Ureter (tissue), 1 donor: ENCODE data around the gene VAMP3. TPM values are rescaled to one million over a fixed set of nuclear protein-coding genes. Genes with fewer than 3 reads are reported as not detected.

Experiments used
- DNase-seq: peaks from one replicate; pipeline ENCODE4 v3.0.0-alpha.2; 2020; ENCODE audit warnings: low spot score
- total RNA-seq: library from RNA; stranded (reverse); gene quantifications from one replicate; pipeline ENCODE4 v1.2.4, GENCODE V29; 2023
- donor health status: DM: yes; HTN: yes; CAD: no.

Gene VAMP3, protein sequence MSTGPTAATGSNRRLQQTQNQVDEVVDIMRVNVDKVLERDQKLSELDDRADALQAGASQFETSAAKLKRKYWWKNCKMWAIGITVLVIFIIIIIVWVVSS
- total RNA-seq, result 113 TPM

DNA sequence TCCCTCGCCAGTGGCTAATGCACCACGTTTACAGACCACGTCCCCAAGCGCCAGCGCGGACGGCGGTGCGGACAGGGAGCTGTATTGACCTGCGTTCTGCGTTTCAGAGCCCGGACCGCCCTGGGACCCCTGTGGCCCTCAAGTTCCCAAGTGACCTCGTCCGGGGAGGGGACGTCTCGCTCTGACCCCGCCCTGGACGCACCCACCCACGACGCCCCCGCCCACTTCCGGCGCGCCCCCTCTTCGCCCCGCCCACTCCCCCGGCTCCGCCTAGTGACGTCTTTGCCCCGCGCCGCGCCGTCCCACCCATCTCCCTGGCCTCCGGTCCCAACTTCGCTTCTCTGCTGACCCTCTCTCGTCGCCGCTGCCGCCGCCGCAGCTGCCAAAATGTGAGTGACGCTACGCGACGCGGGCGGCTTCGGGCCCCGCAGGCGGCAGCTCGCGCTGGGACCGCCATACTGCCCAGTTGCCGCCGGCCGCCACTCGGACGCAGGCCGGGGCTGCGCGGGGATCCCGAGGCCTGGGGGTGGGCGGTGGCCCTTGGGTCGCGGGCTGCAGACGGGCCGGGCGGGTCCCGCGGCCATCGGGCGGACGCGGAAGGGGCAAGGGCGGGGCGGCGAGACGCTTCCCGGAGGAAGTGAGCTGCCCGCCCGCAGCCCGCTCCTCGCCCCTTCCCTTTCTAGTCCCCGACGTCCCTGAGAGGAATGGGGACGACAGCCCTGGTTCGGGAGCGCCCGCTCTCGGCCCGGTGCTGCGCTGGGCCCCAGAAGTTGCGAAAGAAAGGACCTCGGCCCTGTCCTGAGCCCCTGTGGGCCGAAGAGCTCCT, at the start of gene VAMP3:
Gene VAMP3, plus strand, starts transcription at position 300 of the 826 bp plus-strand sequence. Its CDS starts 88 bp downstream, at position 388.
- peak; percentile 93 for DNase-seq

DNA sequence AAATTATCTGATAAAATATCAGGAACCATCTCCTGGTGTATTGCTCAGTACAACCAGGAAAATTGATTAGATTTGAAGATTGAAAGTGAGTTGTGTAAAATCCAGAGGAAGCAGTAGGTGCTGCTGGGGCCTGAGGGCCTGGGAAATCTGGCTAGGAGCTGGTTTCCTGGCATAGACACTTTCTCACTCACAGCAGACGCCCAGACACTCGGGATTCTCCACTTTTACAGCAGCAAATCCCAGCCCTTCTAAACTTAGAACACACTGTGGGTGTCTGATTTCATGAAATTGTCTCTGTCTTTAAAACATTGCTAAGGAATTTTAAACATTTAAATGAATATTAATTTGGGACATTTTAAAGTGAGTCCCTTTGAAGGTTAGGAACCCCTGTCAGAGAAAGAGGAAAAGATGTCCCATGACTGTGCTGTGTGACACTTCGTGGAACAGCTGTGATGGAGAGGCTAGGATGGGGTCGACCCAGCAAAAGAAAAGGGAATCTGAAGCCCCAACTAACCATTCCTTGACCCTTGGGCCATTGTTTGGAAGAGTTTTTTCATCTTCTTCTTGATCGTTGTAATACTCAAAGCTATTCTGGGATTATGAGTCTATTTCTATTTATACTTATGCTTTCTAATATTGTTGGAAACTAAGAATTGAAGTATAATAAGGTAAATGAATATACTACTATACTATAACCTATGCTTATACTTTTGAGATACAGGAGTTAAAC, 49.0 kb upstream of the VAMP3 start:
- DNase-seq, result no peak

GRCh38 chr1:7722670-7723012, 48.5 kb upstream of the VAMP3 start:
- no peak for DNase-seq

DNA sequence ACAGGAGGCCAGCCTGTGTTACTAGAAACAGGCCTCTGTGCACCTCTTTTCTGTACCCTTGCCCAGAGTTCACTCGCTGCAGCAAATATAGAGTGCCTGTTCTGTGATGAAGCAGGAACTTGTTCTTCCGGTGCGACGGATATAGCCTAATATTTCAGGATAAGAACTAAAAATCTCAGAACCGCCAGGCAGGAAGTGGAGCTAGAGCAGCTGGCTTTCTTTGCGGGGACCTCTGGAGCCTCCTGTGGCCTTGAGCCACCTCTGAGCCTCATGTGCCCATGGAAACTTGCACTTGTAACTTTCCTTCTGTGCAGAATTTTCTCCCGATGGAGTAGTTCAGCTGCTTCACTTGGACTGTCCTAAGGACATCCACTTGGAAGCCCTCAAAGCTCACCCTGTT, 44.5 kb upstream of the VAMP3 start:
- DNase-seq, result no peak

DNA sequence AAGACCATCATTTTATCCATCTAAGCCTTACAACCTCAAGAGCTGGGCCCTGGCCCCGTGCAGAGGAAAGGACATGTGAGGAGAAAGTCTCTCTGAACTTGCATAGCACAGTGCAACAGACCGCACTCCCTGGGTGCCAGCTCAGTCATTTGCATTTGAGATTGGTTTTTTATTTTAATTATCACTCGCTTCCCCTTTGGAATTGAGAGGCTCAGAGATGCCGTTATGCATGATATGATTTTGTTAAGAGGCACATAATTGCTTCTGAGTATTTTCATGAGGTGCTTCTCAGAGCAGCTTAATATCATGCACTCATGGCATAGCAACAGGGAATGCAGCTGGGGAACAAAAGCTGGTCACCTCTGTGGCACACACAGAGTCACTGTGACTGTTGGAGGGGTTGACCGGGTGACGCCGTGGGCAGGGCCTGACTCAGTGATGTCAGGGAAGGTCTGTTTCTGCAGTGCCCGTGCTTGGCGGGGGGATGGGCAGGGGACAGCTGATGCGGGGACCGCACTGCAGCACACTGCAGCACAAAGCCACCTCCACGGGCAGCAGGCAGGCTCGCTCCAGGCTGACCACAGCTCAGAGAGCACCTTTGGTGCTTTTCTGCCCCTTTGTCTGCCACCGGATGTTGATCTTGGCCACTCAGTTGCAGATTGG, 43.2 kb upstream of the VAMP3 start:
- no peak for DNase-seq

GRCh38 chr1:7729761-7730160, 41.3 kb upstream of the VAMP3 start:
- DNase-seq, result no peak

DNA sequence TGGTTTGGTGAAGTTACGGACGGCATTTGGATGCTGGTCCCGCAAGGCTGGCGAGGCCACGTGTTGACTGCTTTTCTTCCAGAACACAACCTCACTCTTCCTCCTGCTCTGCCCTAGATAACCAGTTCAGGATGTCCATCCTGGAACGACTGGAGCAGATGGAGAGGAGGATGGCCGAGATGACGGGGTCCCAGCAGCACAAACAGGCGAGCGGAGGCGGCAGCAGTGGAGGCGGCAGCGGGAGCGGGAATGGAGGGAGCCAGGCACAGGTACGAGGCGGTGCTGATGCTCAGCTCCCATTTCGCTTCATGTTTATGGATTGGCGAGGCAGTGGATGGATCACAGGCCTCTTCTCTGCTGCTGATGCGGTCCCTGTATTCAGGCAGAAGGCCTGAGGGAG, 38.8 kb upstream of the VAMP3 start:
- DNase-seq, result no peak

DNA sequence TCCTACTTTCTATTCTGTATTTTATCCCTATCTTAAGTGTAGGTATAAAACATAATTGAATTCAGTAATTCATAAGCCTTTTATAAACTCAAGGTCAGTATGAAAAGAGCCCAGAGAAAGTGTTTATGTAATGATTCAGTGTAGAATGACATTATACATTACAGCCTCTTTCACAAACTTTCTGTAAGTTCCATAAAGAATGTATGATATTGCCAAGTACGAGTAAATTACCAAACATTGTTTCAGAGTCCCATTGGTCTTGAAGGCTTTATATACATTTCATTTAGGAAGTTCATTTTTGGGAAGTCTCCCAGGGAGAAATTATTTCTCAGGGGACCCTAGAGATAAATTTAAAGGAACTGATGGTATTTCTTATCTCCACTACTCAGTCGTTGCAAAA, 37.8 kb upstream of the VAMP3 start:
- no peak for DNase-seq

DNA sequence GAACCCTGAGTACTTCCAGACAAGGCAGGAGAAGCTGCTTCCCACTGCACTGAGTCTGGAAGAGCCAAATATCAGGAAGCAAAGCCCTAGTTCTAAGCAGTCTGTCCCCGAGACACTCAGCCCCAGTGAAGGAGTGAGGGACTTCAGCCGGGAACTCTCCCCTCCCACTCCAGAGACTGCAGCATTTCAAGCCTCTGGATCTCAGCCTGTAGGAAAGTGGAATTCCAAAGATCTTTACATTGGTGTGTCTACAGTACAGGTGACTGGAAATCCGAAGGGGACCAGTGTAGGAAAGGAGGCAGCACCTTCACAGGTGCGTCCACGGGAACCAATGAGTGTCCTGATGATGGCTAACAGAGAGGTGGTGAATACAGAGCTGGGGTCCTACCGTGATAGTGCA, 33.1 kb upstream of the VAMP3 start:
- DNase-seq, result no peak

DNA sequence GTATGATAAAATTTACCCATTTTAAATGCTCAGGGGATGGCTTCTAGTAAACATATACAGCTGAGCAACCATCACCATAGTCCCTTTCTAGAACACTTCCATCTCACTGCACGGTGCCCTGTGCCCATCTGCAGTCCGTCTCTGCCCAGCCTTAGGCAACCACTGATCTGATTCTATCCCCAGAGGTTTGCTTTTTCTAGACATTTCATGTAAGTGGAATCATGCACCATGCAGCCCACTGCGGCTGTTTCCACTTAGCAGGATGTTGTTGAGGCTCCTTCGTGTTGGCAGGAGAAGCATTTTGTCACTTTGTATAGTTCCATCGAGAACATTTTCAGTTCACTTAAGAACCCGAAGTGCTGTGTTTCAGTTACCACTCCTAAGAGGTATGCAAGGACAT, 27.8 kb upstream of the VAMP3 start:
- no peak for DNase-seq

DNA sequence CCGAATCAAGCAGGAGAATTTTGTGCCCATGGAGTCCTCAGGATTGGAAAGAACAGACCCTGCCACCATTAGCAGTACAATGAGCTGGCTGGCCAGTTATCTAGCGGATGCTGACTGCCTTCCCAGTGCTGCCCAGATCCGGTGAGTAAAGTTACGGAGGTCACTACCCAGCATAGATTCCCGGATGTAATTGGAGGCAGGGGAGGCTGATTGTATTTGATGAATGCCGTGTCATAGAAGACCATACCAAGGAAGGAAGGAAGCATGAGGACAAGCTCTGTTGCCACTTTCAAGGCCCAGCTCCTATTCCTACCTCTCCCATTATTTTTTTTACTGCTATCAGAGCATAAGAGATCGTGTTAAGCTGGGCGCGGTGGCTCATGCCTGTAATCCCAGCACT, 26.2 kb upstream of the VAMP3 start:
- DNase-seq, result no peak

DNA sequence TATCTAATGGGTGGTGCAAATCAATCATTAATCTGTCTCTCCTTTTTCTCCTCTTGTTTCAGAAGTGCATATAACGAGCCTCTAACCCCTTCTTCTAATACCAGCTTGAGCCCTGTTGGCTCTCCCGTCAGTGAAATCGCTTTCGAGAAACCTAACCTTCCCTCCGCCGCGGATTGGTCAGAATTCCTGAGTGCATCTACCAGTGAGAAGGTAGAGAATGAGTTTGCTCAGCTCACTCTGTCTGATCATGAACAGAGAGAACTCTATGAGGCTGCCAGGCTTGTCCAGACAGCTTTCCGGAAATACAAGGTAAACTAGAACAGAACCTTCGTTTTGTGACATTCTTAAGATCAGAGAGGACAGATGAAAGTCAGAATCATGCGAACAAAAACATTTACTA, 25.3 kb upstream of the VAMP3 start:
- DNase-seq, result peak; percentile 72

DNA sequence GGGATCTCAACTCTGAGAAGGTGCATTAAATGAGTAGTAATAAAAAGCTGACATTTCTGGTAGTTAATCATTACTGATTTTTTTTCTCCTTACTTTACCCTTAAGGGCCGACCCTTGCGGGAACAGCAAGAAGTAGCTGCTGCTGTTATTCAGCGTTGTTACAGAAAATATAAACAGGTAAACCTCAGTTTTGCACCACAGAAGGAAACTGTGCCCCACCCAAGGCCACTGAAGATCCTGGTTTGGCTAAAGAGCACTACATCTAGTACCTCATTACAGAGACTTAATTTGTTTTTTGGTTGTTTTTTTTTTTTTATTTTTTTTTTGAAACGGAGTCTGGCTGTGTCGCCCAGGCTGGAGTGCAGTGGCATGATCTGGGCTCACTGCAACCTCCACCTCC, 23.5 kb upstream of the VAMP3 start:
- DNase-seq, result no peak

- no peak for DNase-seq
These were observed 22.0 kb upstream of the VAMP3 start for GRCh38 chr1:7749126-7749525.

GRCh38 chr1:7751174-7751573, 19.9 kb upstream of the VAMP3 start:
- DNase-seq, result no peak

DNA sequence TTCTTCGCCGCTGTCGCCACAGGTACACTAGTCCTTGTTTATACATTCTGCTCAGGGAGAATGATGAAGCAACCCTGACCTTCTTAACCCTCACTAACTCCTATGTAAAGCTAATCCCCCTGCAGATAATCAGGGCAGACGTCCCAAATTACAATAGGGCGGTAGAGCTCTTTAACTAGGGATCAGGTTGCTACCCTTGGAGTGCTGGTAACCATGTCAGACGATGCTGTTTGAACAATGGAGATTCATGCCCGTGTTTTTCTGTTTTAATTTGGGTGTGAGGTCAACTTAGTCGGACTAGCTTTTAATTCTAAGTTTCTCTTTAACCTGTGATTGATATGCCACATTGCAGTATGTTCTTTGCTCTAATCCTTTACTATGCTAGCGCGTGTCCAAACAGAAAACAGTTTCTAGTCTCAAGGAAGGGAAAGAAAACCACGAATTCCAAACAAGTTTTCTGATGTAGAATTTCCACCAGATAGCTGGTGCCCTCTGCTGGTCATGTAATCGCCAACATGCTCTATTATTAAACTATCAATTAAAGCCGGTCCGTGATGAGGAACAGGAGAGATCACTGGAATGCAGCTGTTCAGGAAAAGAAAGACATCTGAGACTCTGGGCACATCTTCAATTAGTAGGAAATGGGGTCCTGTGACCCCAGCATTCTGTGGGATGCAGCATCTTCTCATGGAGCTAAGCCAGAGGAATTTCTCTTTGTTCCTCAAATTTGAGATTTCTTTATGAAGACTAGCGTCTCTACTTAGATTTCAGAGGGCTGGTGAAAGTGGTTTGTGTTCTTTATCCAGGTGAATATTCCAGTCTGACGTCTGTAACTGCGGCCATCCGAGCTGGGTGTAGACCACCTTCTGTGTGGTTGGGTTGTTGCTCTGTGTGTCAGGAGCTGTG, 18.3 kb upstream of the VAMP3 start:
- peak; percentile 71 for DNase-seq

DNA sequence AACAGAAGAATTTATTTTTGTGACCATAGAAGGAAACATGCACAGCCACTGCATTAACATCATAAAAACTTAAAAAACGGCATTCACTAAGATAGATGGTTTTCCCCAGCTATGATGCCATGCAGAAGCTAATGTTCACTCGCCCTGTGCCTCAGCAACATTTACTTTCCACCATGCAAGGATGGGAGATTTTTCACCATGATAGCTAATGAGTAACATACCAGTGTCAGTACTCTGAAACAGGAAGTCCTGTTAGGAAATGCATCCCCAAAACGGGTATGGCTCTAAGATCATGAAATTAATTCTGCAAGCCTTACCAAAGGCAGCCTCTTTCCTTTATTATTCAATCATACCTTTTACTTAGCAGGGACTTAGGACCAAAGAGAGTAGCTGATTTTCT, 17.5 kb upstream of the VAMP3 start:
- DNase-seq, result no peak

DNA sequence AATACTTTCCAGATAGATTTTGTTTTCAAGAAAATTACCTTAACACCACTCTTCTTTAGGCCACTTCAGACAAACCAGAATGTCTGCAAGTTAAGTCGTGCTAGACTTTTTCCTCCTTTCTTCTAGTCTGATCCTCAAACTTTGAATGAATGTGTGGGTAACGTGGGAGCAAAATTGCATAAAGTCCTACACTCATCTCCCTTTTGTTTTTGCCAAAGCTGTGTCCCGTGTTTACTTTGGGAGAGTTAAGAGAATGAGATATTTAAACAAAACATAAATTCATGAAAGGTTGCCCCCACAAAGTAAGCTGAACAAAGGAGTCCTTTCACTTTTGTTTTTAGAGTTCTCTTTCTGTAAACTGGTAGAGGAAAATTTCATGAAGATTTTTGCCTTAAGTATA, 16.9 kb upstream of the VAMP3 start:
- no peak for DNase-seq

GRCh38 chr1:7755448-7755847, 15.6 kb upstream of the VAMP3 start:
- DNase-seq, result no peak

GRCh38 chr1:7760245-7760644, 10.9 kb upstream of the VAMP3 start:
- DNase-seq, result no peak

GRCh38 chr1:7761103-7761502, 10.0 kb upstream of the VAMP3 start:
- no peak for DNase-seq

- no peak for DNase-seq
These were observed 3.9 kb upstream of the VAMP3 start for GRCh38 chr1:7767176-7767575.
